H1 (cell line): ENCODE data around the gene CPHXL2. TPM values are rescaled to one million over a fixed set of nuclear protein-coding genes. Genes with fewer than 3 reads are reported as not detected.

ENCODE experiments used
- ASH2L ChIP-seq: fragments of 200-600, 300-600 bp; sonication (generic); IDR thresholded peaks from one replicate; pipeline ENCODE4 v1.7.1; 2017; ENCODE audit warnings: low read length
- EP300 ChIP-seq, 2 experiments: IDR thresholded peaks; 1 replicate in 1 of 2; 2 replicates in 1 of 2; pipeline ENCODE4 v1.6.1; 2011 to 2012; ENCODE audit warnings: low read depth in 2 of 2, low read length in 2 of 2, mild to moderate bottlenecking in 2 of 2, borderline replicate concordance in 1 of 2, inconsistent platforms in 1 of 2, moderate library complexity in 1 of 2
- GABPA ChIP-seq: IDR thresholded peaks from 2 replicates; pipeline ENCODE4 v1.6.1; 2011; ENCODE audit warnings: mild to moderate bottlenecking, low read length, moderate library complexity, borderline replicate concordance; ENCODE audit not compliant: insufficient read depth
- KDM5A ChIP-seq: fragments of 200-600 bp; IDR thresholded peaks from 2 replicates; pipeline ENCODE4 v1.7.1; 2012; ENCODE audit warnings: mild to moderate bottlenecking, low read length, inconsistent platforms, mixed read lengths
- SAP30 ChIP-seq: fragments of 300-600 bp; sonication (generic); IDR thresholded peaks from 2 replicates; pipeline ENCODE4 v1.7.1; 2012; ENCODE audit warnings: low read length, moderate library complexity, mild to moderate bottlenecking, inconsistent platforms; ENCODE audit not compliant: insufficient read depth, insufficient replicate concordance
- SP1 ChIP-seq: IDR thresholded peaks from 2 replicates; pipeline ENCODE4 v1.6.1; 2011; ENCODE audit warnings: low read depth, low read length
- SP2 ChIP-seq: IDR thresholded peaks from 2 replicates; pipeline ENCODE4 v1.6.1; 2012; ENCODE audit warnings: mild to moderate bottlenecking, low read length, inconsistent platforms
- SUZ12 ChIP-seq: fragments of 200-600 bp; sonication (generic); IDR thresholded peaks from 2 replicates; pipeline ENCODE4 v1.6.1; 2012; ENCODE audit warnings: mild to moderate bottlenecking, inconsistent platforms, low read length, moderate library complexity, mixed read lengths
- TAF7 ChIP-seq: optimal IDR thresholded peaks from 2 replicates; pipeline ENCODE3; 2011; ENCODE audit warnings: low read depth, mild to moderate bottlenecking, inconsistent platforms, low read length, moderate library complexity, borderline replicate concordance
- polyA plus RNA-seq, 7 experiments: library from polyadenylated mRNA; depleted of rRNA in 3 of 7; stranded (reverse) in 5 of 7; unstranded in 2 of 7; fragments of >200 nt in 5 of 7; fragments of 200-250 nt in 2 of 7; gene quantifications; 1 replicate in 5 of 7; 2 replicates in 1 of 7; 4 replicates in 1 of 7; pipeline versions ENCODE4 v1.2.1 to v1.2.3, GENCODE V29; 2011 to 2013; ENCODE audit warnings: missing spikeins in 2 of 7, mixed read lengths in 2 of 7
- total RNA-seq: library from RNA; stranded (reverse); fragmentation: NEBNext Ultra II Directional; extraction: Animal tissue kit (Norgen Biotek cat#: 25700); gene quantifications from 2 replicates; pipeline ENCODE4 v1.2.1, GENCODE V29; 2021

The CPHXL2 gene
- total and polyA plus RNA-seq, 2 of the 8 experiments (the other 6 are each of a cell fraction or from before 2014, with no cell fraction given) = not detected

DNA sequence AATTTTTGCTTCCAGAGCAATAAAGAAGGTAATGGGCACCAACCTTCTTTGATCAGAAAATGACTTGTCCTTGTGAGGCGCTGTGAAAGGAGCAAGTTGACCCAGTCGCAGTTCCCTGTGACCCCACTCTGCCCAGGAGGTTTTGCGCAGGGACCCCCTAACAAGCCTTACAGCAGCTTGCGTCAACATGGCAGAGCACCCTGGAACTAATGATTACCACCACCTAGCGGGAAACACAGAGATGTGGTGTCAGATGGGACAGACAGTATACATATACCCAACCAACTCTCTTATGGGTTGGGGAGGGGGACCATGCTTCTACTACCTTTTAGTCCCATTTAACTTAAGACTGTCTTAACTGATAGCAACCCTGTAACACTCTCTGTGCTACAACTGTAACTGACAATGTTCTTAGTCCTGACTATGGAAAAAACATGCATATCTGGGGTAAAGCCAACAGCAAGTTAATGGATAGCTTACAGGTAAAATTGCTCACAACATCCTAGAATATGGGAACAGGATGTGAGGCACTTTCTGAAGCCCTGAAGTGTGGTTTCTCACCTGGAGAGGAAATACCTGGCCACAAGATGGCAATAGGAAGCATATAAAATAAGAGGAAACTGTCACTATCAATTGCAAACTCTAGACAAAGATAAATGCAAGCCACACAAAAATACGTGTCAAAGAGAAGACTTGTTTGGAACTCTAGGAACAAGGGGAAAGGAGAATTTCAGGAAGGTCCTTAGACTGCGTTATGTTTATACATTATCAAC, 32.4 kb downstream of the CPHXL2 start (continued):
- TF ChIP-seq SP1 (no peak), SP2 (no peak), EP300 (IDR thresholded peaks at IDR 0.05; ENCODE audit: borderline replicate concordance in 1 of 2, low read depth in 2 of 2, low read length in 2 of 2) (no peak), SAP30 (no peak), ASH2L (no peak), TAF7 (no peak), SUZ12 (no peak), GABPA (no peak), KDM5A (no peak)
